HG02852 (cell line): ENCODE results near the gene RAP1A.
"Not testable (repeated sequence)": the region's sequence is repeated elsewhere in the genome, so short reads cannot be mapped to it uniquely, and the experiment has no call there.

Experiments
- ATAC-seq: cut with Tn5 transposase; IDR thresholded peaks from one replicate; pipeline ENCODE4 v1.9.1; 2021; ENCODE audit warnings: mild to moderate bottlenecking, moderate library complexity; ENCODE audit not compliant: unreplicated experiment

Gene RAP1A

GRCh38 chr1:111628153-111628552, 8.6 kb downstream of the RAP1A start:
- ATAC-seq = no peak

GRCh38 chr1:111629190-111629954, 9.8 kb downstream of the RAP1A start:
- ATAC-seq = no peak

GRCh38 chr1:111630567-111630966, 11.0 kb downstream of the RAP1A start:
- no peak for ATAC-seq

- no peak for ATAC-seq
Observed at GRCh38 chr1:111631502-111631901, 11.9 kb downstream of the RAP1A start.

GRCh38 chr1:111632771-111633170, 13.2 kb downstream of the RAP1A start:
- not testable (repeated sequence) for ATAC-seq

GRCh38 chr1:111633736-111634247, 14.2 kb downstream of the RAP1A start:
- ATAC-seq = no peak

- ATAC-seq = no peak
Observed at GRCh38 chr1:111635324-111636009, 15.9 kb downstream of the RAP1A start.

GRCh38 chr1:111638320-111638719, 18.7 kb downstream of the RAP1A start:
- ATAC-seq = no peak

- no peak for ATAC-seq
Observed at GRCh38 chr1:111639602-111640198, 20.1 kb downstream of the RAP1A start.

GRCh38 chr1:111643097-111643496, 23.5 kb downstream of the RAP1A start:
- ATAC-seq = no peak

GRCh38 chr1:111643696-111644095, 24.1 kb downstream of the RAP1A start:
- no peak for ATAC-seq

- no peak for ATAC-seq
Observed at GRCh38 chr1:111644506-111644905, 24.9 kb downstream of the RAP1A start.

GRCh38 chr1:111647736-111648135, 28.1 kb downstream of the RAP1A start:
- no peak for ATAC-seq

GRCh38 chr1:111648806-111649205, 29.2 kb downstream of the RAP1A start:
- ATAC-seq = no peak

- ATAC-seq = no peak
Observed at GRCh38 chr1:111649227-111649626, 29.6 kb downstream of the RAP1A start.

- ATAC-seq = no peak
Observed at GRCh38 chr1:111649648-111650047, 30.1 kb downstream of the RAP1A start.

GRCh38 chr1:111653709-111654108, 34.1 kb downstream of the RAP1A start:
- ATAC-seq = no peak

GRCh38 chr1:111654839-111655238, 35.2 kb downstream of the RAP1A start:
- ATAC-seq = peak; percentile 77

GRCh38 chr1:111656086-111657017, 36.8 kb downstream of the RAP1A start:
- ATAC-seq = no peak

GRCh38 chr1:111658622-111659021, 39.0 kb downstream of the RAP1A start:
- no peak for ATAC-seq
